HG03280 (cell line): ENCODE data around the gene PADI2.

Experiments used
- ATAC-seq: cut with Tn5 transposase; IDR thresholded peaks from one replicate; pipeline ENCODE4 v1.9.1; 2021; ENCODE audit warnings: mild to moderate bottlenecking, moderate library complexity; ENCODE audit not compliant: unreplicated experiment

Gene PADI2

DNA sequence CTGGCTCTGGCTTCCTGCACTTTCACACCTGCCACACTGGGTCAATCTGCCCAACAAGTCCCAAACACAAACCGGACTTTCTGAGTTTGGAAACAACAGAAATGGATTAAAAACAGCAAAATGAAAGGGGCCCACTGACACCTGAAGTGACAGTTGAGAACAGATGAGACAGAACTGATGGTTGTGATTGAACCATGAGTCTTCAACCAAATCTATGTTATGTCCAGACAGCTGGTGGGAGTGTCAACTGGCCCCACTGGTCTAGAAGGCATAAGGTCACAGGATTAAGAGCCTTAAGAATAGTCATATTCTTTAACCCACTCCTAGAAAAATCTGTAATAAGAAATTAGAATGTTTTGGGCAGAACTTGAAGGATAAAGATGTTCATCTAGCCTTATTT lies 94.5 kb downstream of the PADI2 start:
- no peak for ATAC-seq

DNA sequence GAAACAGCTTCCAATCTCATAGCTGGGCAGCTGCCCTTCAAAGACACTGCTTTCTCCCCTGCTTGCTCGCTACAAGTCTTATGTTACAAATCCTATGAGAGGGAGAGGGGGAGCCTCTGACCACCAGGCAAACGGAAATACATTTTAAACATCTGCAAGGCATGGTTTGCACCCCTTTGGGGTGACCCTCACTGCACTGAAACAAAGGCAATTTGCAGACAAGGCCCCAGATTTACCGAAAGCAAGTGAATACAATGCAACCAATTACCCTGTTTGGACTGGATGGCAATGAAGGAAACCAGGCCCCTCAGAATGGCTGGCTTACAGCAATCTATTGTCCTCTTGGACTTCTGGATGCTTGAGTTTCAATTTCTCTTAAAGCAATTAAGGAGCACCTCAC lies 95.7 kb downstream of the PADI2 start:
- no peak for ATAC-seq

GRCh38 chr1:17023102-17023501 lies 96.1 kb downstream of the PADI2 start:
- ATAC-seq, result no peak

GRCh38 chr1:17021896-17022295 lies 97.4 kb downstream of the PADI2 start:
- no peak for ATAC-seq

DNA sequence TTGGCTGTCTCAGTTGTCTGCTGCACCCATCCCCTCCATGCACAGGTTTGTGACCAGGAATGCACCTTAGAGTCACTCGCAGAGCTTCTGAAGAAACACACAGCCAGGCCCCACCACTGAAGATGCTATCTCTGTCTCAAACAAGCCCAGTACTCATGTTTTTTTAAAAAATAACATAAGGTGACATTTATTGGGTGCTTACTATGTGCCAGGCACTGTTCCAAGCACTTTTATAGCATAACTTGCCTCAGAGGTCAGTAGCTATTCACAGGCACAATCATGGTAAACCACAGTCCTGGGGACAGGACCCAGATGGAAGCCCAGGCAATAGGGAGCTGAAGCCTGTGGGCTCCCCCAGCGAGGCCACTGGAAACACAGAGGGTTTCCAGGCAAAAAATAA lies 98.7 kb downstream of the PADI2 start:
- ATAC-seq, result no peak

- peak; percentile 51 for ATAC-seq
These were observed 100.4 kb downstream of the PADI2 start for GRCh38 chr1:17018849-17019248.

DNA sequence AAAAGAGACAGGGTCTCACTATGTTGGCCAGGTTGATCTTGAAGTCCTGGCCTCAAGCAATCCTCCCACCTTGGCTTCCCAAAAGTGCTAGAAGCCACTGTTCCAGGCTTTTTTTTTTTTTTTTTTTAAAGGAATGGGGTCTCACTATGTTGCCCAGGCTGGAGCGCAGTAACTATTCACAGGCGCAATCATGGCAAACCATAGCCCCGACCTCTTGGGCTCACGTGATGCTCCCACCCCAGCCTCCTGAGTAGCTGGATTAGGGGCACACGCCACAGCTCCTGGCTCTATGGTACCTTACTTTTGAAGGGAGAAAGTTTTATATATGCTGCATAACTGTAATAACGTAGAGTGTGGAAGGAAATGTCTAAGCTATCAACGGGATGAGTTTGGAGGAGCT lies 101.8 kb downstream of the PADI2 start:
- no peak for ATAC-seq
